A172 (cell line): Measurements from ENCODE around the gene ONECUT3. TPM values are rescaled to one million over a fixed set of nuclear protein-coding genes. Genes with fewer than 3 reads are reported as not detected.

Experiments
- DNase-seq: peaks from one replicate; pipeline ENCODE4 v3.0.0-alpha.2; 2015; ENCODE audit warnings: low spot score
- total RNA-seq: library from RNA; depleted of rRNA; stranded (reverse); fragments of >200 nt; shearing (Covaris generic); gene quantifications from 2 replicates; pipeline ENCODE4 v1.2.3, GENCODE V29; 2014

The ONECUT3 gene
- total RNA-seq, 1 experiment from 2014 or later = not detected

DNA sequence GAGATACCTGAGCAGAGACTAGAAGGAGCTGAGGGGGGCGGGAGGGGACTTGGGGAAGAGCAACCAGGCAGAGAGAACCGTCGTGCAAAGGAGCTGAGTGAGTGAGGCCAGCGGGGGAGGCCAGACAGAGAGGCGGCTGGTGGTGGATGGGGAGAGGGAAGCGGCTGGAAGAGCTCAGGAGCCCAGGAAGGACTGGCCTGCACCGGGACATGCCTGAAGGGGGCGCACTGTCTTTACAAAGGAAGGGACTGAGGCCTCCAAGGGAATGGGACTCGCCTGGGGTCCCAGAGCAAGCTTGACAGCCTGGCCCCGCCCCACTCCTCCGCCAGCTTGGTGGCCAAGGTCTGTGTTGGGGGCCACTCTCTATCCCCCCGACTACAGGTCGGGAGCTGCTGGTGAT is 14.9 kb downstream of the ONECUT3 start:
- no peak for DNase-seq

DNA sequence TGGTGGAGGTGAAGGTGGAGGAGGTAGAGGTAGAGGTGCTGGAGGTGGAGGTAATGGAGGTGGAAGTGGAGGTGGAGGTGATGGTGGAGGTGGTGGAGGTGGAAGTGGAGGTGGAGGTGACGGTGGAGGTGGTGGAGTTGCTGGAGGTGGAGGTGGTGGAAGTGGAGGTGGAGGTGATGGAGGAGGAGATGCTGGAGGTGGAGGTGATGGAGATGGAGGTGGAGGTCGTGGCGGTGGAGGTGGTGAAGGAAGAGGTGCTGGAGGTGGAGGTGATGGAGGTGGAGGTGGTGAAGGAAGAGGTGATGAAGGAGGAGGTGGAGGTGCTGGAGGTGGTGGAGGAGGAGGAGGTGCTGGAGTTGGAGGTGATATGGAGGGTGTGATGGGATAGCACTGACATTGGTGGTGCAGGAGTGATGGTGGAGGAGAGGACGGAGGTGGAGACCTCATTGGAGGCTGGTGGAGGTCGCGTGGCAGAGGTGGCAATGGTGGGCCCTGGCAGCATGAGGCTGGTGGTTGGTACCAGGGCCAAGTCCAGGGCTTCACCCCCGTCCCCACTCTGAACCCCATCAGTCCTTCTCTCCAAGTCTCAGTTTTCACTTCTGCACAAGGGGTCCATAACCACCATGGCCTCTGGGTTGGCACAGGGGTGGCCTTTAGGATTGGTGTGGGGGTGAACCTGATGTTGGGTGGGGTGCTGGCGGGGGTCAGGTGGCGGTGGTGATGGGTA is 15.8 kb downstream of the ONECUT3 start:
- no peak for DNase-seq

DNA sequence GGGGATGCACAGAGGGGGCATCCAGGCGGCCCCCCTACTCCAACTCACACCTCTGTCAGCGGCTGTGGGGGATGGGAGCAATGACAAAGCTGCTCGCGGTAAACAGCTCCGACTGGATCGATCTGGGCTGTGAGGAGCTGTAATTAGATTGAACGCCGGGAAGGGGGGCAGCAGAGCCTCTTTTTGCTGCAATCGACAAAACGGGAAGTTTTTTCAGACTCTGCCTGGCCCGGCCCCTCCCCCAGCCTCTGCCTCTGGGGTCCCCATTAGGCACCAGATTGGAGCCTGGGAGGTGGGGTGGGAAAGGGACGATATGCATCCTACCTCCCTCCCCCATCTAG is 16.3 kb downstream of the ONECUT3 start:
- no peak for DNase-seq

GRCh38 chr19:1770866-1771576 is 17.7 kb downstream of the ONECUT3 start:
- no peak for DNase-seq

DNA sequence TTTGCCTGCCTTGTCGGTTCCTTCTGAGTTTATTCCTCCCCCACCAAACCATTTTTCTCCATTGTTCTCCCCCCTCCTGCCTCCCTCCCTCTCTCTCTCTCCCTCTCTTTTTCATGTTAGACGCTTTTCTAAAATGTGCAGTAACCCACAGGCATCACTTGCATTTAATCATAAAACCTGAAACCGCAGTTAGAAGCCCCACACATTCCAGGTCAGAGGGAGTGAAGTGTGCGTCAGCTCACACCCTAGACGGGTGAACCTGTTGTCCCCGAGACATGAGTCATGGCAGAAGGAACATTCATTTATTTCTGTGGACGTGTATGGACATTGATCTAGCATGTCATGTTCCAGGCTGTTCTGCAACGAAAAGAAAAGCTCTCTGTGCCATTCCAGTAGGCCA is 19.9 kb downstream of the ONECUT3 start:
- DNase-seq = peak; percentile 95

GRCh38 chr19:1774989-1775772 is 21.9 kb downstream of the ONECUT3 start:
- DNase-seq = no peak

DNA sequence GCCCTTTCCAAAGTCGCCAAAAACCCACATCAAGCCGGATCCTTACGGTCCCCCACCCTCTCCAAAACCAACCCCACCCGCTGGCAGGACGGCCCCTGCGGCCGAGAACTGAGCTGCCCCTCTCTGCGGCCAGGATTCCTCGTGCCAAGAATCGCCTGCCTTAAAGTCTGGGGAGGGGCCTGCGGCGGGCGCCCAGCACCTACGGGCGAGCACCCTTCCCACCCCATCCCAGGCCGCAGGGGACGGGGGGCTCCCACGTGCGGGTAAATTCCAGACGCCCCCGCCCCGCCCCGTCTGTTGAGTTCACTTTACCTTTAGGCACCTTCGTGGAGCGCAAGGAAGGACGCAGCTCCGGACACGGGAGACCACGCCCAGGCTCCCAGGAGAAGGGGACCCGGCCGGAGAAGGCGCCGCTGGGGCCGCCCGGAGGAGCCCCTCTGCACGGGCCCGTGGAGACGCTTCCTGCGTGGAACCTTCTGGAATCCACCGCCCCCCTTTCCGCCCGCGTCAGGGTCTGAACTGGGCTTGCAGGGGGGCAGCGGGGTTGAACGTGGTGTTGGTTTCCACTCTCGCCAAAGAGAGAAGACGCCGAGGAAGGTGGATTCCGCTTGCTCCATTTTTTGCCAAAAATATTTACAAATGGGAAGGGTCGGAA is 22.8 kb downstream of the ONECUT3 start:
- DNase-seq = no peak

DNA sequence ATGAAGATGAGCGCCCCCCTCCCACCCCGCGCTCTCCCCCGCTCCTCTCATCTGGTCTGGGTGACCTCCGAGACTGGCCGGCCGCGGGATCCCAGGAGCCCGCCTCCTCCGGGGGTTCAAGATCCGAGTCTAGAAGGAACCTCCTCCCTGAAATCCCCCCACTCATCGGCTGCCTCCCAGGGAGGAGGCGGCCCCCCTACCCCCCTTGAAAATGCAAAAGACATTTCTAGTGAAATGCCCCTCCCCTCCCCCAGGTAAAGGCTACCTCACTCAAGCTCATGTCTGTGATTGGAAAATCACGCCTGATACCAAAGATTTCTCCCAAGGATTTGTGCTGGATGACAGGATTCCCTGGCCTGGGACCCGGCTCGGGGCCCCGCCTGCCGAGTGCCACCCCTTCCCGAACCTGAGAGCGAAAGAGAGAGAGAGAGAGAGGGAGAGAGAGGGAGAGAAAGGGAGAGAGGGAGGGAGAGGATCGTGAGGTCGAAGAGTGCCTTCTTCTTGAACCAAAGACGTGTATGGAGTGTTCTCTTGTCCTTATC is 23.4 kb downstream of the ONECUT3 start:
- no peak for DNase-seq

GRCh38 chr19:1777149-1777548 is 23.8 kb downstream of the ONECUT3 start:
- no peak for DNase-seq

DNA sequence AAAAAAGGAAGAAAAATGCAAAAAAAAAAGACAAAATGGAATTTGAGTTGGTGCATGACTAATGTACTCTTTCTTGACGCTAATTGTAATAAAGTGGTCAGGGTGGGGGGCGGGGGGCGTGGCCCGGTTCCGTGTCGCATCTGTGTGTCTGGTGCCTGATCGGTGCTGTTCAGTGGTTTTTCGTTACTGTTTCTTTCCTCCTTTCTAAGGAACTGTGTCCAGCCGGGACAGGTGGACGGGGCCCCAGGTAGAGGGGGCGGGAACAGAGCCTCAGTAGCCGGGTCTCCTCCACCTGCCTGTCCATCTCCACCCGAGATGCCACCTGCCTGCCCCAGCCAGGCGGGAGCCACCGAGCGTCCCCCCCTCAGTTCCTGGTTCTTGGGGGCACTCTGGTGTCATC is 26.3 kb downstream of the ONECUT3 start:
- no peak for DNase-seq

DNA sequence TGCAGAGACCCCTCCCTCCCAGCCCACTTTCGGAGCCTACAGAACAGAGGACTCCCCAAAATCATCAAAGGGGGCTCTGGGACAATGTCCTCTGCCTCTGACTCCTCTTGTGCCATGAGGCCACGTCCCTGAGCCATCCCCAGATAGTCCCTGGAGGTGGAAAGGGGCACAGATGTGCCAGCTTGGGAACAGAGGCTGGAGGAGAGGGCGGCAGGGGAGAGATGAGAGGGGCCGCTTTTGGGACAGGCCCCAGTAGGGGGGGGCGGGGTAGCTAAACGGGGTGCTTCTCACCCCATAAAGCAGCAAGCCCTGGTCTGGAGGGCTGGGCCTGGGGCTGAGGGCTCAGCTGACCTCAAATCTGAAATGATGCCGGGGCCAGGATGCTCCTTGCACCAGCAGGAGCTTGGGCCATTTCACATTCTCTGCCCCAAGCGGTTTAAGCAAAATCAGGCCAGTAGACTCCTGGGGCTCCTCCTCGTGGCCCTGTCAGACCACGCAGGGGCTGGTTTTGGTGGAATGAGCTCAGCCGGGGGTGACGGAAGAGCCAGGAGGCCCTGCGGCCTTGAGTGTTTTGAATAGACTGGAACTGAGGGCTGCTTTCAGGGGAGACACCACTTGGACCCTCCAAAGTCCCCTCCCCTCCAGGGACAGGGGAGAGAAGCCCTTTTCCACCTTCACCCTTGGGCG is 27.1 kb downstream of the ONECUT3 start:
- no peak for DNase-seq

- no peak for DNase-seq
These were observed 29.2 kb downstream of the ONECUT3 start for GRCh38 chr19:1782521-1782920.

DNA sequence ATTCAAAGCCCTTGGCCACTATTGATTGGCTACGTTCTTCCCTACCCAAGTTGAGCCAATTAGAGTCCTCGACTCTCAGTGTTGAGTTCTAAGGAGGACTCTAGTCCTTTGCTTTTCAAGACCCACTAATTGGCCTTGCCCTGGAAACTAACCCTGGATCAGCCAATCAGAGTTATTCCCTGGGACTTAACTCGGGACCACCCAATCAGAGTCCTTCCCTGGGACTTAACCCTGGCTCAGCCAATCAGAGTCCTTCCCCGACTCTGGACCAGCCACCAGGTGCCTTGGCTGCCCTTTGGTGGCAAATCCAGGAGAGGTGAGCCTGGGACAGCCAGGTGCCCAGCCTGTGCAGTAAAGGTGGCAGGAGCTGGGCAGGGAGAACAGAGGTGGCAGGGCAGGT is 30.0 kb downstream of the ONECUT3 start:
- no peak for DNase-seq

DNA sequence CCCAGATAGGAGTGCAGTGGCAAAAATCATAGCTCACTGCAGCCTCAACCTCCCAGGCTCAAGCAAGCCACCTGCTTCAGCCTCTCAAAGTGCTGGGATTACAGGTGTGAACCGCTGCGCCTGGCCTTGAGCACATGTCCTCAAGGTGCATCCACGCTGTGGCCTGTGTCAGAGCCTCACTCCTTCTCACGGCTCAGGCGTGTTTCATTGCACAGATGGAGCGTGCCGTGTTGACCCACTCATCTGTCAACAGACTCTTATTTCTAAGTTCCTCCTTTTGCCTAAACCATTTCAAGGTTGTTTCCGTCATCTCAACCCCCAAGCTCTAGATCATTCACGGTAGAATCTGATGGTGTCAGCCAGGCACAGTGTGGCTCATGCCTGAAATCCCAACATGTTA is 30.6 kb downstream of the ONECUT3 start:
- DNase-seq = no peak

GRCh38 chr19:1785310-1785709 is 32.0 kb downstream of the ONECUT3 start:
- DNase-seq = no peak

GRCh38 chr19:1786668-1787067 is 33.4 kb downstream of the ONECUT3 start:
- no peak for DNase-seq

- DNase-seq = no peak
These were observed 33.8 kb downstream of the ONECUT3 start for GRCh38 chr19:1787116-1787515.

DNA sequence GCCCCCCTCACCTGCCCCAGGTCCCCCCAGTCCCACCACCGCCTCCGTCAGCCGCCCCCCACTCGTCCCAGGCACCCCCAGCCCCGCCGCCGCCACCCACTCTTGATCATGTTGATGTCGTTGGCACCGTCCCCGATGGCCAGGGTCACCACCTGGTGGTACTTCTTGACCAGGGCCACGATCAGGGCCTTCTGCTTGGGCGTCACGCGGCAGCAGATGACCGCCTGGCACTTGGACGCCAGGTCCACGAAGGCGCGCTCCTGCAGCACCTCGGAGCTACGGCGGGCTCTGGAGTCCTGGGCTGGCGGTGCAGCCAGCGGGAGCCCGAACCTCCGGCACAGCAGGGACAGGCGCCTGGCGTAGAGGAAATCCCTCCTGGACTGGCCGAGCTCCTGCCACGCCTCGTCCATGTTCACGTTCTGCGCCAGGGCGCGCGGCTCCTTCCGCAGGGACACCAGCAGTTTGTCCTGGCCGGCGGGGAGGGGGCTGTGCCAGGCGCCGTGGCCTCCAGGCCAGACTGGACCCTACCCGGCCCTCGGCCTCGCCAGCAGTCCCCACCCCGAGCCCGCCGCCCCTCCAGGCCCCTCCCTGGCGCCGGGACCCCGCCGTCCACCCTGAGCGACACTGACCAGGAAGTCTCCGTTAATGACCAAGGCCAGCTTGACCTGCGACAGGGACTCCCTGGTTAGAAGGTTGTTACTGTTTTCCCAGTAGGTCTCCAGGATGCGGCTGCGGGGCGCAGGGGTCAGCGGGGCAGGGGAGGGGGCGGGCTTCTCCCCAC is 36.1 kb downstream of the ONECUT3 start:
- no peak for DNase-seq

GRCh38 chr19:1790054-1790792 is 36.9 kb downstream of the ONECUT3 start:
- DNase-seq = no peak

GRCh38 chr19:1791879-1792278 is 38.6 kb downstream of the ONECUT3 start:
- no peak for DNase-seq
